ENCODE measurements around the gene AGPAT4.

The AGPAT4 gene

DNA sequence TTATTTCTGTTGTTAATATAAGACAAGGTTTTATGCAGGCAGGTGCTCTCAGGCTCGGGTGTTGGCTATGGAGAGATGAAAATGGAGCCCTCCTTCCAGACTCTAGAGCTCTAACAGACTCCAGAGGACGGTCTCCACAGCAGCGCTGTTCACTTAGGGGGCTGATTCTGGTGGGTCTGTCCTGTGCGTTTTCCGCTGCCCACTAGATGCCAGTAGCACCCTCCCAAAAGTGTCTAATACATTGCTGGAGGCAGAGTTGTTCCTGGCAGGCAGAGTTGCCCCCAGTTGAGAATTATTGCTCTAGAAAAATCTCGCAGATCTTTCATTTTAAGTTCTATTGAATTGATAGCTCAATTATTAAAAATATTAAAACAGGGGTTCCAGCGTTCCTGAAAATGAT, 172.3 kb downstream of the AGPAT4 start:
- Histone ChIP-seq H3K4me2 (ENCODE audit: low read depth, low read length) (no peak overlapping the region), H2AFZ (ENCODE audit: low read length) (no peak overlapping the region), H3K9me3 (replicated peaks; ENCODE audit: insufficient read depth, low read length) (no peaks in the 10 kb centered on the region), H3K9ac (ENCODE audit: low read length) (no peak overlapping the region), H3K27me3 (replicated peaks; ENCODE audit: insufficient read depth, low read length) (no peaks in the 10 kb centered on the region), H3F3A (ENCODE audit: insufficient read depth, low read length) (no peaks in the 10 kb centered on the region), H3K4me1 (ENCODE audit: low read length) (no peaks in the 10 kb centered on the region), H4K20me1 (ENCODE audit: insufficient read depth, low read length) (no peaks in the 10 kb centered on the region), H3K36me3 (replicated peaks; ENCODE audit: insufficient read depth, low read length) (no peaks in the 10 kb centered on the region; the same call in 1 of the 2 replicates), H3K9me2 (replicated peaks; ENCODE audit: insufficient read depth, low read length) (no peaks in the 10 kb centered on the region), H3K27ac (ENCODE audit: low read length) (no peak overlapping the region), H3K79me2 (ENCODE audit: low read length) (no peaks in the 10 kb centered on the region), H3K4me3 (ENCODE audit: low read length) (no peak overlapping the region)
- DNase-seq, result no peak
- TF ChIP-seq EZH2phosphoT487 (IDR thresholded peaks at IDR 0.05; ENCODE audit: low read length) (no peak), EZH2 (optimal IDR thresholded peaks at IDR 0.05; ENCODE audit: low read depth, low read length) (no peak)
- TF ChIP-seq, protein P1, sequence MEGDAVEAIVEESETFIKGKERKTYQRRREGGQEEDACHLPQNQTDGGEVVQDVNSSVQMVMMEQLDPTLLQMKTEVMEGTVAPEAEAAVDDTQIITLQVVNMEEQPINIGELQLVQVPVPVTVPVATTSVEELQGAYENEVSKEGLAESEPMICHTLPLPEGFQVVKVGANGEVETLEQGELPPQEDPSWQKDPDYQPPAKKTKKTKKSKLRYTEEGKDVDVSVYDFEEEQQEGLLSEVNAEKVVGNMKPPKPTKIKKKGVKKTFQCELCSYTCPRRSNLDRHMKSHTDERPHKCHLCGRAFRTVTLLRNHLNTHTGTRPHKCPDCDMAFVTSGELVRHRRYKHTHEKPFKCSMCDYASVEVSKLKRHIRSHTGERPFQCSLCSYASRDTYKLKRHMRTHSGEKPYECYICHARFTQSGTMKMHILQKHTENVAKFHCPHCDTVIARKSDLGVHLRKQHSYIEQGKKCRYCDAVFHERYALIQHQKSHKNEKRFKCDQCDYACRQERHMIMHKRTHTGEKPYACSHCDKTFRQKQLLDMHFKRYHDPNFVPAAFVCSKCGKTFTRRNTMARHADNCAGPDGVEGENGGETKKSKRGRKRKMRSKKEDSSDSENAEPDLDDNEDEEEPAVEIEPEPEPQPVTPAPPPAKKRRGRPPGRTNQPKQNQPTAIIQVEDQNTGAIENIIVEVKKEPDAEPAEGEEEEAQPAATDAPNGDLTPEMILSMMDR (IDR thresholded peaks at IDR 0.05; ENCODE audit: low read length), result no peak

DNA sequence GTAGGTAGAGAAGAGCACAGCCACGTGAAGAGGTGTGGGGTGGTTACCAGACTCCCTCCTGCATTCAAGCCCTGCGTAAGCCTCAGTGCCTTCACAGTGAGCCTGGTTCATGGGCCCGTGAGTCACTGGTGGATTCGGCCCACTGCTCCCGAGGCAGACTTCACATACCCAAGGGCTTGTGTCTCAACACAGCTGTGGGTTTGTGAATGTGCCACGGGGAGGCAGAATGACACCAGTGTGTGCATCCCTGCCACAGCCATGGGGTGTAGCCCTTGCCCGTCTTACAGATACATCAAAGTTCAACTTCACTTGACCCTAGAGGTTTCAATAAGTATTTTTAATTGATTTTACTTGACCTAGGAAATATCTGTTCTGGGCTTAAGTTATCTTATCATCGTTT, 173.8 kb downstream of the AGPAT4 start:
- H3K27ac ChIP-seq (ENCODE audit: low read length), result no peak overlapping the region
- no peaks in the 10 kb centered on the region for H3K4me1 ChIP-seq (ENCODE audit: low read length)
- no peaks in the 10 kb centered on the region for H3K9me3 ChIP-seq (replicated peaks; ENCODE audit: insufficient read depth, low read length)
- TF ChIP-seq EZH2phosphoT487 (IDR thresholded peaks at IDR 0.05; ENCODE audit: low read length) (no peak), EZH2 (optimal IDR thresholded peaks at IDR 0.05; ENCODE audit: low read depth, low read length) (no peak)
- TF ChIP-seq, protein P1 (IDR thresholded peaks at IDR 0.05; ENCODE audit: low read length), result no peak
- no peaks in the 10 kb centered on the region for H4K20me1 ChIP-seq (ENCODE audit: insufficient read depth, low read length)
- no peaks in the 10 kb centered on the region for H3K27me3 ChIP-seq (replicated peaks; ENCODE audit: insufficient read depth, low read length)
- H3K9me2 ChIP-seq (replicated peaks; ENCODE audit: insufficient read depth, low read length), result no peaks in the 10 kb centered on the region
- H3K4me3 ChIP-seq (ENCODE audit: low read length), result no peak overlapping the region
- H3F3A ChIP-seq (ENCODE audit: insufficient read depth, low read length), result no peaks in the 10 kb centered on the region
- no peak for DNase-seq
- no peaks in the 10 kb centered on the region; the same call in 1 of the 2 replicates for H3K36me3 ChIP-seq (replicated peaks; ENCODE audit: insufficient read depth, low read length)
- H3K79me2 ChIP-seq (ENCODE audit: low read length), result no peaks in the 10 kb centered on the region
- no peak overlapping the region for H3K9ac ChIP-seq (ENCODE audit: low read length)
- no peak overlapping the region for H2AFZ ChIP-seq (ENCODE audit: low read length)
- no peak overlapping the region for H3K4me2 ChIP-seq (ENCODE audit: low read depth, low read length)

DNA sequence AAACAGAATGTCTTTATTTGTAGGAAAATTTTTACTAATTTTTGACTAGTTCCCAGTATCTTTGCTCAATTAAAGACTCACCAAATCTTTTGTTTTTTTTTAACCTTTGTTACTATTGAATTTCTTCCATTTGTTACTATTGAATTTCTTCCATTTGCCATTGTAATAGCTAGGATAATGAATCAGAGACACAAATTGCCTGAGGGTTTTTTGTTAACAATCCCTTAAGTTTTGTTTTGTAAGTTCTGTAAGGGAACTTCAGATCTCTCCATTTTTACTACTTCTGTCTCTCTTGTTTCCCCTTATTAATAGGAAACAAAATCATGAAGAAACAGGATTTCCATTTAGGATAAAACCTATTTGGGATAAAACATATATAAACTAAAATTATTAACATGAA, 177.9 kb downstream of the AGPAT4 start:
- Histone ChIP-seq H3K36me3 (replicated peaks; ENCODE audit: insufficient read depth, low read length) (no peaks in the 10 kb centered on the region), H3K4me3 (ENCODE audit: low read length) (no peak overlapping the region), H3K27ac (ENCODE audit: low read length) (no peak overlapping the region), H3K9me2 (replicated peaks; ENCODE audit: insufficient read depth, low read length) (no peaks in the 10 kb centered on the region), H3F3A (ENCODE audit: insufficient read depth, low read length) (no peaks in the 10 kb centered on the region), H3K27me3 (replicated peaks; ENCODE audit: insufficient read depth, low read length) (no peaks in the 10 kb centered on the region), H2AFZ (ENCODE audit: low read length) (no peak overlapping the region), H3K4me2 (ENCODE audit: low read depth, low read length) (no peak overlapping the region), H4K20me1 (ENCODE audit: insufficient read depth, low read length) (no peaks in the 10 kb centered on the region), H3K4me1 (ENCODE audit: low read length) (no peaks in the 10 kb centered on the region), H3K9me3 (replicated peaks; ENCODE audit: insufficient read depth, low read length) (no peaks in the 10 kb centered on the region), H3K79me2 (ENCODE audit: low read length) (no peaks in the 10 kb centered on the region), H3K9ac (ENCODE audit: low read length) (no peak overlapping the region)
- TF ChIP-seq, protein P1 (IDR thresholded peaks at IDR 0.05; ENCODE audit: low read length), result no peak
- TF ChIP-seq EZH2phosphoT487 (IDR thresholded peaks at IDR 0.05; ENCODE audit: low read length) (no peak), EZH2 (optimal IDR thresholded peaks at IDR 0.05; ENCODE audit: low read depth, low read length) (no peak)
- no peak for DNase-seq
